ENCODE measurements around the gene BCAR3.
"Not testable (repeated sequence)": the region's sequence is repeated elsewhere in the genome, so short reads cannot be mapped to it uniquely, and the experiment has no call there.

Gene BCAR3

DNA sequence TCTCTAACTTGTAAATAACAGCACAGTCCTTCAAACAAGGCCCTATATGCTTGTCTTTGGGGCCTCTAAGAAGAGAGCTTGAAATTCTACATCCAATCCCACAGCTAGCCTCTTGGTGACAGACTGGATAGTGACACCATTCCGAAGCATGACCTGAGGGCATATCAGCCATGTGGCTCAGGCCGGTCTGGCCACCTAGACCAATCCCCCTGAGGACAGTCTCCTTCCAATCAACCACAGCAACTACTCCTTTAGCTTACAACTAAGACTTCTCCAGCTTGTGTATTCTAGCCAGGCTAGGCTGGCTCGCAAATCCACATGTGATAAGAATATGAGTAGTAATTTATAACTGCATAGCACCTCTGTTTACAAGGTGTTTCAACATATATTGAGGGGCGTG lies 14.0 kb downstream of the BCAR3 start:
- no peak for DNase-seq

DNA sequence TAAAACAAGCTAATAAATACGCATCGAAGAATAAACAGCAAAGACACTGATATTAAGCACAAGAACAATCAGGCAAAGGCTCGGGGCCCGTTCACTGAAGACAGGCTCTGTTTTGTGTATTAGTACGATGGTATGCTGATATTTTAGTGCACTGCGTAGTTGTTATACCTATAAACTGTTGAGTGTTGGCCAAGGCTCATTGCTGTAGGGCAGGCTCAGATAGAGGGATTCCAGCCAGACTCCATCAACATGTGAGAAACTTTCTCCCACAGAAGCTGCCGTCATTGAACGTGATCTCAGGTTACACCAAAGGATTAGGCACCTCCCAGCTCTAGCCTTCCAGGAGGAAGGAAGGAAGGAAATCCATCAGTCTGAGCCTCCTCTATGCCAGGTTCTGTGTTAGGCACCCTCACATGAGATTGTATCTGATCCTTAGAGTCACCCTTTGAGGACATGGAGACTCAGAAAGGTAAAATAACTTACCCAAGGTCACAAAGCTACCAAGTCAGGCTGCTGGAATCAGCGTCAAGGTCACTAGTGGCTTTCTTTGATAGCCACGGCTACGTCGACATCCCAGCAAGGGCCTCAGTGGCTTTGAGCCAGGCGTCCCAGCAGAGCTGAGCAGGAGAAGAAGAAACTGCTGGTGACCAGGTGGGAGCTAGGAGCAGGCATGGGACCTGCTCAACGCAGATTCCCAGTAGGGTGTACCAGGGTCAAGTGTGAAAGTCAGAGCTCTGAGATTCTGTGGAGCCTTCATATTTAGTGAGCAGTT lies 14.8 kb downstream of the BCAR3 start:
- DNase-seq, result no peak

DNA sequence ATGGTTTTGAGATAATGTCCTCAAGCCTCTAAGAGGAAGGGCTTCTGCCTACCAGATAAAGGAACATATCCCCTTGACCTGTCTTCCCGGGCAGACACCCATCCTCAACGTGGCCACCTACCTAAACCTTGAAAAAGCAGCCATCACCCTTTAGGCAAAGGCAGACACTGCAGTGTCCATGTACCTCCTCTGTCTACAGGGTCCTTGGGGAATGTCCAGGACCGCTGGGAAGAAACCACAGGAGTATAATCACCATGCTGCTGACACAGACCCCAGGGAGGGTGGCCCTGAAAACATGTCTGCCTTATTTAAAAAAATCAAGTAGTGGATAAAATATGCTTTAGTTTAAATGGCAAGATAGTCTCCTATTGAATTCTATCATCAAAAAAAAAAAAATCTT lies 16.6 kb downstream of the BCAR3 start:
- no peak for DNase-seq

DNA sequence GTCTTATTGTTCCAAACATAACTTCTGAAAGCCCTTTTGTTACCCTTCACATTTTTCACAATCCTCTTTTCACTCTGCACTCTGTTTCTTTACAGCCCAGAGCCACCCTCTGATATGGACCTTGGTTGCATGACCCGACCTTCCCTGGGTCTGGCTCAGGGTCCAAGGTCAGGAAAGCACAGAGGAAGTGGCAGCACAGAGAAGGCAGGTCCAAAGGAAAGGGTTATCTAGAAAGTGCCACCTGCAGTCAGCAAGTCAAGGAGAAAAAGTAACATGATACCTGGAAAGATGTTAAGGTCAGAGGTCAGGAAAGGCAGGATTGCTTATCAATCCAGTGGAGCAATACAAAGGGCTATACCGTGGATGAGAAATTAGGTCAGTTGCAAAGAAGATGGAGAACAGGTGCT lies 18.4 kb downstream of the BCAR3 start:
- no peak for DNase-seq

DNA sequence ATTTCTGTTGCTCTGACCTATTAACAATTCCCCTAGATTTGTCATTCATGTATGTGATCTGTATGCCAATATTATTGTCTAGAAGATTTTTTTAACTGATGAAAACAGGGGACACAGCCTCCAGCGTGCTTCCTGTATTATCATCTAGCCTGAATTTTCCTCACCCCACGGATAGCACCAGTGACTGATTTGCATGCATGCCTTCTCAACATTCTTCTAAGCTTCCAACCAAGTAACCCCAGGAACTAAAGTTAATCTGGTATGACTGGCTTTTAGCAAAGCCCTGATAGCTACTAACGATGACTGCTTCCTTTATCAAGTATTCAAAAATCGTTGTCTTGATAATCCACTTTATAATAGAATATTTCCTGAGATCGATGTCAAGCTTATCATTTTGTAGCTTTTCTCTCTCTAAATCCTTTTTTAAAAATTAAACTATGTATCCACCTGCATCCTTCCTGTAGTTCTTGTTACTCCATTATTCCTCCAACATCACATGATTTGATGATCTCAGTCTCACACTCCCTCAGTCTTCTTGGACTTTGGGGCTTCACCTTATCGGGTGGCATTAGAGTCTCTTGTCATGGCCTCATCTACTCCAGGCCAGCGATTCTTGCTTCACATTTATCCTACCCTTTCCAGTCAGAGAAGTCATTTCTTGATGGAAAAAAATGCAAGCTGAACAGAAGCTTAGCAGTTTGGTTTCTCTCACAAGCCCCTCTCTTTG lies 19.0 kb downstream of the BCAR3 start:
- no peak for DNase-seq

DNA sequence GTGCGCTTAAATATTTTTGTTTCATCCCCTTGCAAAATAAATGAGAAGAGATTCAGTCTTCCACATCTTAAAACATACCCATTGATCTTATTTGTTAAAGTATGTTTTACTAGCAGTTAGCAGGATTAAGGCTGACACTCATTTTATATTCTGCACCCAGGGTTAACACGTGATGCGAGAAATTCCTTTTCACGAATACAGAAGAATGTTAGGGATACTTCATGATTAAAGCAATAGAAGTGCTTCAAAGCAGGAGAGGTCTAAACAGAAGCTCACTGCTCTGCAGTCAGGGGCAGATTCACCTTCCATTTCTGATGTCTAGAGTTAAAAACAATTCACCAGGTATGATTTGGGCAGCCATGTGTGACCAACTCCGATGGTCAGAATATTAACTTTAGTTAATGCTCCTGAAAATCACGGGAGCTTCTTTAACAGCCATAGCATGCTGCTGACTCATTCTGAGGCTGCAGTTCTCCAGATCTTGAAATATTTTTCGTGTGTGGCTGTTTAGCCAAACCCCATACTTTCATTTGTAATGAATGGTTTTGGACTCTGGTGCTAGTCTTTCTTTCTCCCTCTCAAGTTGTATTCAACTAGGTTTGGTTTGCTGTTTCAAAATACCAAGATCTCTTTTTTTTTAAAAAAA lies 19.7 kb downstream of the BCAR3 start:
- no peak for DNase-seq

DNA sequence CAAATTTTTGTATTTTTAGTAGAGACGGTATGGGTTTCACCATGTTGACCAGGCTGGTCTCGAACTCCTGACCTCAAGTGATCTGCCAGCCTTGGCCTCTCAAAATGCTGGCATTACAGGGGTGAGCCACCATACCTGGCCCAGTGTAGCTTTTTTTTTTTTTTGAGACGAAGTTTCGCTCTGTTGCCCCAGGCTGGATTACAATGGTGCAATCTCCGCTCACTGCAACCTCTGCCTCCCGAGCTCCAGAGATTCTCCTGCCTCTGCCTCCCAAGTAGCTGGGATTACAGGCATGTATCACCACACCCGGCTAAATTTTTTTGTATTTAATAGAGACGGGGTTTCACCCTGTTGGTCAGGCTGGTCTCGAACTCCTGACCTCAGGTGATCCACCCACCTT lies 20.3 kb downstream of the BCAR3 start:
- not testable (repeated sequence) for DNase-seq

DNA sequence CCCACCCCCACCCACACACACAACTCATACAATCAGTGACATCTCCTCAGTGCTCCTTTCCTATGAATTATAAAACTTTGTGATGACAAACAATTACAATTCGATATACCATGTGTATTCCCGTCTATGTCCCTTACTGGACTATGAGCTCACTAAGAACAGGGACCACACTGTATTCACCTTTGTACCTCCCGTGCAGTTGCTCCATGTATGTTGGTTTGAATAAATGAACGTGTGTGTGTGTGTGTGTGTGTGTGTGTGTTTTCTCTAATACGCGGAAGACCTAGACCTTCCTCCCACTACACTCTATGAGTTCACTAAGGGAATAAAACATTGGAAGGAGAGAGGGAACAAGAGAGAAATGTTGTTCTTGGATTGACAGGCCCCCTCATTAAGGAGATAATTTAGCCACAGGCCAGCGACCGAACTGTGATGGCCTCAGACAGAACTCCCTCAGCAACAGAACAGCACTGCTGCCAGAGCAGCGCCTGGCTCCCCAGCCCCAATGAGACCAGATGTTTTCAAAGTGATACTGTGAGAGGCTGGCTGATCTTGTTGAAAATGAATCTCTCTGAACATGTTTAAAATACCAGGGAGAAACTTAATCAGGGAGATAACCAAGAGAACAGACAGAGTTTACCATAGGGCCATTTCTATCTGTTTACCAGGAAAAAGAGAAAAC lies 21.7 kb downstream of the BCAR3 start:
- no peak for DNase-seq

DNA sequence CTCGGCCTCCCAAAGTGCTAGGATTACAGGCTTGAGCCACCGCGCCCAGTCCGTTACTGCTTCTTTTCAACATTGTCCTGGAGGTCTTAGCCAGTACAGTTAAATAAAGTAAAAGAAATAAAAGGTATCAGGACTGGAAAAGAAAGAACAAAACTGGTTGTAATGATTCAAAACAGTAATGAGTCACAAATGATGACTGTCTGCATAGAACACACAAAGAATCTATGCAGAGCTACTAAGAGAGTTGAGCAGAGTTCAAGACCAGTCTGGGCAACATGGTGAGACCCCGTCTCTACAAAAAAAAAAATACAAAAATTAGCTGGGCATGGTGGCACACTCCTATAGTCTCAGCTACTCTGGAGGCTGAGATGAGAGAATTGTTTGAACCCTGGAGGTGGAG lies 23.4 kb downstream of the BCAR3 start:
- no peak for DNase-seq

DNA sequence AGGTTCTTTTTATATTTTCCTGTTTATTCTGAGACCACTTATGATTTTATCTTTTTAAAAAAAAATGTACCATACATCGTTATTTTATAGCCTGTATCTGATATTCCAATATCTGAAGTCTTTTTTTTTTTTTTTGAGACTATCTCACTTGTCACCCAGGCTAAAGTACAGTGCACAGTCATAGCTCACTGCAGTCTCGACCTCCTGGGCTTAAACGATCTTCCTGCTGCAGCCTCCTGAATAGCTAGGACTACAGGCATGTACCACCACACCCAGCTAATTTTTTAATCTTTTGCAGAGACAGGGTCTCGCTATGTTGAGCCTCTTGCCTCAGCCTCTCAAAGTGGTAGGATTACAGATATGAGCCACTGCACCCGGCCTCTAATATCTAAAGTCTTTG lies 25.1 kb downstream of the BCAR3 start:
- DNase-seq, result no peak

DNA sequence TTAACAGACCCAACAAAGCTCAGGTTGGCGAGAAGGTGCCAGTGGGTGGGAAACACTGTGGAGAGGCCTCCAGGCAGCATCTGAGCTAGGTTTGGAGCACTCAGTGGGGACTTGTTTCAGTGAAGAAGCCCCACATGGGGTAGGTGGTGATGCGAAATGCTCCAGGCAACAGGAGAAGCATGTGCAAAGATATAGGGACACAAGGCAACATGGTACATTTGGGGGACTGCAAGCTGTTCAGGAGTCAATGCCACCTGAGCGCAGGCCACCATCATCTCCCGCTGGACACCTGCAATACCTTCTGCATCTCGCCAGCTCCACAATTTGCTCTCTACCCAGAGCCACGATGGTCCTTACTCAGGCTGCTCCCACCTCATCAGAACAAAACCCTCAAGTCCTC lies 28.0 kb downstream of the BCAR3 start:
- DNase-seq, result no peak

DNA sequence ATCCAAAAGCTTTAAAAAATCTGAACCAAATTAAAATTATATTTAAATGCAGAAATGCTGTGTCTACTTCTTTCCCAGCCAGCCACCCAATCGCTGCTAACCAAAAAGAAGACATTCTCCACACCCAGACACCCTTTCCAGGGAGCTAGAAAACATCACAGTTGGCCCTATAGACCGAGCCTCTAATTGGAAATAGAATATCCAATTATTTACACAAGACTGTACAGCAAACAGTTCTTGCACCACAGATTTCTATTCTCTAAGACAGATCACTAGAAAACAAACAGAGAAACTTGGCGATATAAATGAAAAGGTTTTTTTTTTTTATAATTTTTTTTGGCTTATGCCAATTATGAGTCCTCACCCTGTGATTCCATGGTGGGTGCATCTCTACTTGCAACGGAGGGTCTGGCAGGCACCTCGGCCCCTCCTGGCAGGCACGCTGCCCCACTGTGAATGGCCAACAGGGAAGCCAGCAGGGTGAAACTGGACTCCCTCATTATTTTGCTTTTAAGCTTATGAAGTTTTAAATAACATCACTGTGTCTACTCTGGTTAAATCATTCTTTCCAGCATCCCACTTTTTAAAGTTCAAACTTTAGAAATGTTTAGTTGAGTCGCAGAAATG lies 29.2 kb downstream of the BCAR3 start:
- no peak for DNase-seq

DNA sequence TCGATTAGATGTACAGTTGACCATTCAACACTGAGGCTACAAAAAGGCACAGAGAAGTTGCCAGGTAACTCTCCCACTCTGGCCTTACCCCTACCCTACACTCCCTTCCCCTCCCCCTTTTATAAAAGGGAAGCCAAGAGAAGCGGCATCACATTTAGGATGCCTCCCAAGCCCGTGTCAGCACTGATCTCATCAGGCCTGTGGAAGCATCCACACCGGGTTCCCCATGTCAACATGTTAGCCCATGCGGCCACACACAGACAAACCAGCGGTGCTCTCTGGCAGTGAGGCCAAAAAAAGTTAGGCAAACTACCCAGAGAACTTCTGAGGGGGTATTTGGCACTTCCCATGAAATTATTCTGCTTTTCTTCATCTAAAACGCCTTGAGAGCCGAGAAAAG lies 29.9 kb downstream of the BCAR3 start:
- no peak for DNase-seq

DNA sequence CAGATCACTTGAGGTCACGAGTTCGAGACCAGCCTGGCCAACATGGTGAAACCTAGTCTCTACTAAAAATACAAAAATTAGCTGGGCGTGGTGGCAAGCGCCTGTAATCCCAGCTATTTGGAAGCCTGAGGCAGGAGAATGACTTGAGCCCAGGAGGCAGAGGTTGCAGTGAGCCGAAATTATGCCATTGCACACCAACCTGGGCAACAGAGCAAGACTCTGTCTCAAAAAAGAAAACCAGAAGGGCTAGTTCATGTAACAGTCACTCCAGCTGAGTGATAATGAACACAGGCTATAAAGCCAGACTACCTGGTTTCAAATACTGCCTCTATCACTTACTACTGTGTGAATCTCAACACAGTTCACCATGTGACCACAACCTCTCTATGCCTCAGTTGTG lies 31.5 kb downstream of the BCAR3 start:
- DNase-seq, result not testable (repeated sequence)

DNA sequence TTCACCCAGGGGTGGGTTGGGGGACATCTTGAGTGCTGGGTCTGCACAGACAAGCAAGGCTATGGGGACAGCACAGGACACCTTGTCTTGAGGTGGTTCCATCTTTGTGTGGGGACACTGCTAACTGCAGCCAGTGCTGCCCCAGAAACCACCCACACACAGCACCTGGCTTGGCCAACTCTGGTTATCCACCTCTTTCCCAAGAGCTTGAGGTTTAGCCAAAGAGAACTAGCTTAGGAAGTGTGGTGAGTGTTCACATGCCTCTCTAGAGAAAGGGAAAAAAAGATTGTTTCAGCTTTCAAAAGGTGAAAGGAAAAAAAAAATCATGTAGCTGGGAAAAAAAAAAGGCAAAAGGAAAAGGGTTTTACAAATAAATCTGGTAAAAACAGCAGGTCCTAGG lies 32.4 kb downstream of the BCAR3 start:
- DNase-seq, result no peak

DNA sequence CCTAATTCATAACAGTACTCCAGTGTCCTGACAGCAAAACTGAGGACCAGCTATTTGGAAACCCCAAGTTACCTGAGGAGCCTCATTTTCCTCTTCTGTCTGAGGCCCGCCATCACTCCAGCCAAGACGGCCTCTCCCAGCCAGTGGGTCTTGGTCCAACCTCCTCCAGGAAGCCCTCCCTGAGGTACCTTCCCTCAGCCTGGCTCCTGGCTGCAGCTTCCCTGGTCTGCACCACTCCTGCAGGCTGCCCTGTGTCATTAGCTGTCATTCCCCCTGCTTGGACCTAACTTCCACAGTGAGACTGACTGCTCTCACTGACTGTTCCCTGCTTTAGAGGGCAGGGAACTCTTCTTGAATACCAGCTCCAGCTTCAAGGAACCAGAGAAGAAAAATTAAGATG lies 33.0 kb downstream of the BCAR3 start:
- DNase-seq, result no peak

DNA sequence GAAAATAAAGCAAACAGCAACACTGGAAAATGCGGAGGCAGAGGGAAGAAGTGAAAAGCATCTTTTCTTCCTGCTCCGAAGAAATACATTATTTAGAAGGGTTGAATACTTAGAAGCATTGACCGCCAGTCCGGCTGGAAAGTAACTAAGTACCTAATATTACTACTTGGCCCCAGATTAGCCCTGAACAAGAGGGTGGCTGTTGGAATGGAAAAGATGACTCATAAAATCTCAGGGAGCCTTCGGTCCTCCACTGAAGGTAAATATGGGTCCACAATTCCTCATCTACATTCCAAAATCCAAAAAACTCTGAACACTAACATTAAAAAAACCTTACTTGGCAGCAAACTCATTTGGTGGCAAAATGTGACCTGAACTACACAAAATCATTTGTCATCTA lies 40.1 kb downstream of the BCAR3 start:
- DNase-seq, result no peak

DNA sequence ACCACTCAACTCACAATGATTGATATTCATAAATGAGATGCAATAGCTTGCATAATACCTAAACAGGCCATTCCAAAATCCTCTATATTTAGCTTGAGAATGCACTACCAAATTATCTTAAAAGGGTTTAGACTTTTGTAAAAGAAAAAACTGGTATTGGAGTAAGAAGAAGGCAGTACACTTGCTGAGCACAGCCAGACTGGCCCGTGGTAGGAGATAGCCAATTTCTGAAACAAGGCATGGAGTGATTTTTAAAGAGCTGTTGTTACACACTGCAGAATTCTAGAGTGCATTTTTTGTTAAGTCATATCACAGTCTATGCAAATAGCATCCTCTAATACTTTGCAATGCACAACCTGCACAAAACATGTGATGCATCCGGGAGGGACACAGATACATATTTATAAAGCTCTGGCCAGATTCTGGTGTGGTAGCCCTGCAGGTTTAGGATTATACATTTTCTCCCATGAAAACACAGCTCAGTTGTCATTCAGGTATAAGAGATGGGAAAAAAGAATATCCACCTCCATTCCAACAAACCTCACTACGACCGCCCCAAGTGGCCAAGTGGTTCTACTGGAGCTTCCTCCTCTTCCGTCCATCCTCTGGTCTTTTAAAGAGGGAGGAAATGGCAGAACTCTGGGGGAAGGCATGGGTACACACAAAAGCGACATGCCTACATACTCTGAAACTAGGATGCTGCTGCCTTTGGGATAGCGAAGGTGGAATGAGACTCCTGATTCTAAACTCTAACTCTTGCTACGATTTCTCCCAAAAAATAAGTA lies 40.8 kb downstream of the BCAR3 start:
- DNase-seq, result no peak

DNA sequence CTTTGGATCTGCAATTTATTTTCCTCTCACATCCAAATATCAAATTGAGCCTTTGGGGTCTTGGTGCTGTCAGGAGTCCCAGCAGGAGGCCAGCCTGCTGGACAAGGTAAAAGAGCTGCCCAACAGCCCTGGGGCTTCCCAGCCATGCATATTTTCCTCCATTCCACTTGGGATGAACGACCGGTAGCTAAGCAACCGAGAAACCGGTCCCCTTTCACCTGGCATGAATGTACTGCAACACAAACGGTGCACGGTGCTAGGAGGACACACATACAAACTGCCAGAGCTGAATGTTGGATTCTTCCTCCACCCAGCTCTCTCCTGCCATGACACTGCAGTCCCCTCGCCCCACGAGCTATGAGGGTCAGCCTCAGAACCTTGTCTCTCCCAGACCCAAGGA lies 42.7 kb downstream of the BCAR3 start:
- DNase-seq, result no peak

DNA sequence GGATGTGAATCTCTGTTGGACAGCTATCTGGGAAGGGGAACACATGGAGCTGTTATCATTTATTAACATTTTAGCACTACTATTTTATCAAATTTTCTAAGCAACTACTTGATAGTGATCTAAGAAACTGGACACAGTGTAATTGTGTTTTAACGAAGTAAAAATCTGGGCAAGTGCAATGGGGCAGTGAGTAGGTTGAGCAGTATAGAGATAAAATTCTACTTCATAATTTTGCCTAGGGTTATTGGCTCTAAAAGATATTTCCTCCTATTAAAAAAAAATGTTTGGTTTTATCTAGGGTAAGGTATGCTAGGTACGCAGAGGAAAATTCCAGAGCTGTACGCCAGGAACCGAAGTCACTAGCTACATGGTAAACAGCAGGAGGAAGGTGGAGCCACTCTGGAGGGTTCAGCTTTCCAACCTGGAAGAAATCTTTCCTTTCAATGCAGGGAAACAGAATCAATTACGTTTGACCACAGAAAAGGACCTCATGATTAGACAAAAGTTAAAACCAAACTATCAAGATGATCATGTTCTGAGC lies 43.3 kb downstream of the BCAR3 start:
- DNase-seq, result no peak

DNA sequence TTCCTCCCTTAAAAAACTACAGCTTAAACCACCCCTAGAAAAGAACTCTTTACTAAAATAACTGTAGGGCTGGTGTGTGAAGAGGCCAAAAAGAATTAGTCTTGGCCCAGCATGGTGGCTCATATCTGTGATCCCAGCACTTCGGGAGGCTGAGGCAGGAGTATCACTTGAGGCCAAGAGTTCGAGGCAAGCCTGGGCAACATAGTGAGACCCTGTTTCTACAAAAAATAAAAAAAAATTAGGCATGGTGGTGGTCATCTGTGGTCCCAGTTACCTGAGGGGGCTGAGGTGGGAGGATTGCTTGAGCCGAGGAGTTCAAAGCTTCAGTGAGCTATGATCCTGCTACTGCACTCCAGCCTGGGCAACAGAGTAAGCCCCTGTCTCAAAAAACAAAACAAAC lies 44.9 kb downstream of the BCAR3 start:
- no peak for DNase-seq
